Fibroblast of villous mesenchyme (primary cell): ENCODE data around the gene NDUFAF8. TPM values are rescaled to one million over a fixed set of nuclear protein-coding genes. Genes with fewer than 3 reads are reported as not detected.

Source experiments
- DNase-seq: peaks from one replicate; pipeline ENCODE4 v3.0.0-alpha.2; 2010; ENCODE audit warnings: low read depth
- H3K4me3 ChIP-seq: 2 replicates; pipeline ENCODE4 v1.5.1; 2011; ENCODE audit warnings: low read depth, mild to moderate bottlenecking, low read length
- total RNA-seq: library from RNA; depleted of rRNA; stranded (reverse); fragments of >200 nt; gene quantifications from 2 replicates; pipeline ENCODE4 v1.2.3, GENCODE V29; 2012
- TF ChIP-seq, protein P1 (sequence below): IDR thresholded peaks from 2 replicates; pipeline ENCODE4 v1.5.1; 2012; ENCODE audit warnings: low read depth, mild to moderate bottlenecking, low read length; ENCODE audit not compliant: insufficient read depth

NDUFAF8 gene
- total RNA-seq, 1 donor, result 31.5 TPM

DNA sequence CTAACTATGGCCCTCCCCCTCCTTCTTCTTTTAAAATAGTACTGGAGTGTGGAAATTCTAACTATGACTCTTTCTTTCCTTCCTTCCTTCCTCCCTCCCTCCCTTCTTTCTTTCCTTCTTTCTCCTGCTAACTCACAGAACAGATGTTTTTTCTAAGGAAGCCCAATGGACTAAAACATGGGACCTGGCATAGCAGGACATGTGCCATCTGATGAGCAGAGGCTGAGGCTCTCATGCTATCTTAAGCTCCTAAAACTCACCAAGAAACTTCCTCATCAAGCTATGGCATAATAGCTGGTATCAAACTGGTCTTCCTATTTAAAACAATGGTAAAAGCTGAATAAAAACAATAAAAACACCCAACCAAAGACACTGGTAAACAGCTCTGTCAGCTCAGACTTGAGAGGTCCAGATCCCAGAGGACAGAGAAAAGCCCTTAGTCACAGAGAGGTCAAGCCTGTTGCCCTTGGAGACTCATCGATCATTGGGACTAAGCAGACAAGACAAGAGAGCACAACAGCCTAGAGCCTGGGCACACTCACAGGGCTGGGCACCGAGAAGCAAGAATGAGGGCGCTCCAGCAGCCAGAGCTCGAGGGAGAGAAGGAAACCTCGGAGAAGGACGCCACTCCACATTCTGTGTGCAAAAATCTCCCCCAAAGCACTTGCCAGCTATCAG, 28.4 kb downstream of the NDUFAF8 start:
- TF ChIP-seq, protein P1, sequence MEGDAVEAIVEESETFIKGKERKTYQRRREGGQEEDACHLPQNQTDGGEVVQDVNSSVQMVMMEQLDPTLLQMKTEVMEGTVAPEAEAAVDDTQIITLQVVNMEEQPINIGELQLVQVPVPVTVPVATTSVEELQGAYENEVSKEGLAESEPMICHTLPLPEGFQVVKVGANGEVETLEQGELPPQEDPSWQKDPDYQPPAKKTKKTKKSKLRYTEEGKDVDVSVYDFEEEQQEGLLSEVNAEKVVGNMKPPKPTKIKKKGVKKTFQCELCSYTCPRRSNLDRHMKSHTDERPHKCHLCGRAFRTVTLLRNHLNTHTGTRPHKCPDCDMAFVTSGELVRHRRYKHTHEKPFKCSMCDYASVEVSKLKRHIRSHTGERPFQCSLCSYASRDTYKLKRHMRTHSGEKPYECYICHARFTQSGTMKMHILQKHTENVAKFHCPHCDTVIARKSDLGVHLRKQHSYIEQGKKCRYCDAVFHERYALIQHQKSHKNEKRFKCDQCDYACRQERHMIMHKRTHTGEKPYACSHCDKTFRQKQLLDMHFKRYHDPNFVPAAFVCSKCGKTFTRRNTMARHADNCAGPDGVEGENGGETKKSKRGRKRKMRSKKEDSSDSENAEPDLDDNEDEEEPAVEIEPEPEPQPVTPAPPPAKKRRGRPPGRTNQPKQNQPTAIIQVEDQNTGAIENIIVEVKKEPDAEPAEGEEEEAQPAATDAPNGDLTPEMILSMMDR, result no peak
- no peak overlapping the region for H3K4me3 ChIP-seq
- DNase-seq, result no peak

DNA sequence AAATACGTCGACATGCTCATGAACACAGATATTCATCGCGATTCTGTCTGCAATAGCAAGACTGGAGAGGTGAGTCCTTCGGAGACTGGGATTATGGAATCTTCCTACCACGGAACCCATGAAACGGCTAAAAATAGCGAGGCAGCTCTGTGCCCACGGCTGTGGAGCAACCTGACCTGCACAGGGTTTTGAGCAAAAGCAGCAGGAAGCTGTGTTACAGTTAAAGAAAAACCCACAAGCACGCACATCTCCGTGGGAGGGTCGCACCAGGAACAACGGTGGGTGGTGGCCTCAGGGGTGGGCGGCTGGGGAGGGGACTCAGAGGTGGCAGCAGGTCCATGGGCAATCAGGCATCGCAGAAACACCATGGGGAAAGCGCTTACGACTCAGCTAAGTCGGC, 31.2 kb downstream of the NDUFAF8 start:
- no peak overlapping the region for H3K4me3 ChIP-seq
- no peak for DNase-seq
- TF ChIP-seq, protein P1, result no peak

DNA sequence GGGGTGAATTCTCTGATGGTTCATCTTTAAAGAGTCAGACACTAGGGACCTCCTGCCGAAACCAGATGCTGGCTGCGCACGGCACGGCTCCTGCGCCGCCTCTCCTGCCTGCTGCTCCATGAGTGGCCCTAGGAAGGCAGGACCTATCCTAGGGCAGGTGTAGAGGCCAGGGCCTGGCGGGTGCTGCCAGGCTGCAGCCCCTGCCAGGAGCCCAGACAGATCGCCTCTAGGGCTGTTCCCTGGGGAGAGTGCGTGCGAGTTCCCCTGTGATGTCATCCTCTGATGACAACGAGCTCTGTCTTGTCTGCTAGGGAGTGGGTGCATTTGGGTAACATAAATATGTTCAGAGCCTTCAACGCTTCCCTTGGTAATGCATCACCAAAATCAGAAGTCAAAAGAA, 32.1 kb downstream of the NDUFAF8 start:
- no peak overlapping the region for H3K4me3 ChIP-seq
- DNase-seq, result no peak
- TF ChIP-seq, protein P1, result no peak

DNA sequence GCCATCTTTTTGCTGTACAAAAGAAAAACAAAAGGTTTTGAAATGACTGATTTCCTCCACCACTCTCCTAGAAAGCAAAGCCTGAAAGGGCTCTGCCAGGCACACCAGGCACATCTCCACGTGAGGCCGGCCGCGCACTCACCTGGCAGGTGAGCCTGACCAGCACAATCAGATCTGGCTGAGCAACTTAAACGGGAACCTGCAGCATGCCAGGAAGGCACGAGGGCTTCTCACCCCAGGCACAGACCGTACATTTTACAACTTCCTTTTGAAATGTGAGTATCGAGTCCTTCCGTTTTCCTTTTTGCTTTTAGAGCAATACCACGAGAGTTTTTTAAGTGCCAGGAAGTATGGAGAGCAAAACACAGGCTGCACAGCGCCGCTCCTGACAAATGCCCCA, 33.5 kb downstream of the NDUFAF8 start:
- no peak for DNase-seq
- TF ChIP-seq, protein P1, result no peak
- no peak overlapping the region for H3K4me3 ChIP-seq

DNA sequence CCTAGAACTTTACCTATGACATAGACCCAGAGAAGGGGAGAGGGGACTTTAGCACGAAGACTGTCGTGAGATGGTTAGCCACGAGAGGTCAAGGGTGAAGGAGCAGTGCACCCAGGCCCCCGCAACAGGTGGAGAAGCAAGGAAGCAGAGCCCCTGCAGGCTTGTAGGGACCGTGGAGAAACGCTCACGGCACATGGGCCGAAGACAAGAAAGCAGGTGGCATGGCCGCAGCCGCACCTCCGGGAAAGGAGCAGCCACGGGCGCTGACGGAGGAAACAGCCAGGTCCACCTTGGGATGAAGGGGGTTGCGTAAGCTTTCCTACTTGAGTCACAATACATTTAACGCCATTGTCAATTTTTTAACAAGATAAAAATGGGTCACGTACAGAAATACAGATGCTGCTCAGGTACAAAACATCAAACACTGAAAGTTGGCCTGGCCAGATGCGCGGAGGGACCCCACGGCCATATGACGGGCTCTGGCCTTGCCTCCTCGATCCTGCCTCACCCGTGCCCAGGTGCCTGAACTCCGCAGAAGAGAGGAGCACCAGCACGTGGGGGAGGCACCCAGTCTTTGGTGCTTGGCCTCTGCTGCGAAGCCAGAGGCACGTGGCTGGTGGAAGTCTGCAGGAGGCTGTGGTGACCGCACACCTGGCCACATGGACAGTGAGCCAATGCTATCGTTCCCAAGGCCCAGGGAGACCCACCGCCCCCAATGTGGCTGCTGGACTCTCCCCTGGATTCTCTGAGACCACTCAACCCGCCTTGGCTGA, 34.8 kb downstream of the NDUFAF8 start:
- DNase-seq, result no peak
- no peak overlapping the region for H3K4me3 ChIP-seq
- TF ChIP-seq, protein P1, result no peak

DNA sequence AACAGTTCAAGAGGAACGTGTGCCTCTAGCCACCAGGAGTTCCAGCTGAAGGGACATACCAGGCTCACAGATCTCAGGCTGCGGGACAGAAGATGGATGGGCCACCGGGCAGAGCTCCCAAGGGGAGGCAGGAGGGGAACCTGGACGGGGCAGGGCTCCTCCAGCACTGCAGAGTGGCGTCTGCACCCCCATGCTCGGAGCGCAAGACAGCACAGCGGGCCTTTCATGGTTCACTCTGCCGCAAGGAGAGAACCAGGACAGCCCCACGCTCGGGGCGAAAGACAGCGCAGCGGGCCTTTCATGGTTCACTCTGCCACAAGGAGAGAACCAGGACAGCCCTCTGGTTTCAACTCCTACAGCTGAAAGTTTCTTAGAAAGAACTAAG, 35.3 kb downstream of the NDUFAF8 start:
- TF ChIP-seq, protein P1, result no peak
- DNase-seq, result no peak
- H3K4me3 ChIP-seq, result no peak overlapping the region
